ENCODE measurements around the gene P4HB.

GRCh38 chr17:81879121-81879520 is 18.8 kb upstream of the P4HB start:
- TF ChIP-seq POLR2A (IDR thresholded peaks at IDR 0.05) (no peak), CTCF (IDR thresholded peaks at IDR 0.05) (no peak)
